CD4-positive, alpha-beta T cell treated with Interleukin-4 for 1 hour (primary cell): ENCODE results near the gene CTXN1.
"Not testable (repeated sequence)": the region's sequence is repeated elsewhere in the genome, so short reads cannot be mapped to it uniquely, and the experiment has no call there.

Experiments
- DNase-seq, 2 donors: peaks; one replicate each; pipeline ENCODE4 v3.0.0-alpha.2; 2020 to 2022

Gene CTXN1

GRCh38 chr19:7924651-7925170, 1.2 kb downstream of the CTXN1 start:
- no peak for DNase-seq

GRCh38 chr19:7924241-7924640, 1.7 kb downstream of the CTXN1 start:
- no peak for DNase-seq

- no peak for DNase-seq
These were observed 2.4 kb downstream of the CTXN1 start for GRCh38 chr19:7923295-7924191.

DNA sequence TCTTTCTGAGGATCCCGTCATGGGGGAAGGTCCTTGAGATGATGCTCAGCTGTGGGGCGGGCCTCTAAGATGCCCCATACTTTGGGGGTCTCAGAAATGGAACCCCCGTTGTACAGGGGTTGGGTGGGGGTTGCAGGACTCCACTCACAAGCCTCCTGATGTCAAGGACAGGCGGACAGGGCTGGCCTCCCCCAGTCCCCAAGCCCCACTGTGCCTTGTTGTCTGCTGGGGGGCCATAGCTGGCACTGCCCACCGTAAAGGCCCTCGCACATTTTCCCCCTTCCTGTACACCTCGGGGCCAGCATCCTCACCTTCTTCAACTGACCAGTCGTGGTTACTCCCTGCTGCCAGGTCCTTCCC, 3.1 kb downstream of the CTXN1 start:
- DNase-seq = no peak

DNA sequence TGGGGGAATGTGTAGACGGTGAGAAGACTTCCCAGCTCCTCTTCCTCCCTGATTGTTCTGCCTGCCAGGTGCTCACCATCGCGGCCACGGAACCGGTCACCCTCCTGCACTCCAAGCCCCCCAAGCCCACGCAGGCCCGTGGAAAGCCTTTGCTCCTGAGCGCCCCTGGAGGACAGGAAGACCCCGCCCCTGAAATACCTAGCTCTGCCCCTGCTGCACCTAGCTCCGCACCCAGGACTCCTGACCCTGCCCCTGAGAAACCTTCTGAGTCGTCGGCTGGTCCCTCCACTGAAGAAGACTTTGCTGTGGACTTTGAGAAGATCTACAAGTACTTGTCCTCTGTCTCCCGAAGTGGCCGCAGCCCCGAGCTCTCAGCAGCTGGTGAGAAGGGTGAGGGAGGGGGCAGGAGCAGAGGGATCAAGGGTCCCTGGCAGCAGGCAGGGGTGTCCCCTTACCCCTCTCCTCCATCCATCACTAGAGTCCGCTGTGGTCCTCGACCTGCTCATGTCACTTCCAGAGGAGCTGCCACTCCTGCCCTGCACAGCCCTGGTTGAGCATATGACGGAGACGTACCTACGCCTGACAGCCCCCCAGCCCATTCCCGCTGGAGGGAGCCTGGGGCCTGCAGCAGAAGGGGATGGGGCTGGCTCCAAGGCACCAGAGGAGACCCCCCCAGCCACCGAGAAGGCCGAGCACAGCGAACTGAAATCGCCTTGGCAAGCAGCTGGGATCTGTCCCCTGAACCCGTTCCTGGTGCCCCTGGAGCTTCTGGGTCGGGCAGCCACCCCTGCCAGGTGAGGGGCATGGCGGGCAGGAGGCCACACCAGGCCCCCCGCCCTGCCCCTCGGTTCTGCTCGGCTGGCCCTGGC, 3.7 kb downstream of the CTXN1 start:
- no peak for DNase-seq

GRCh38 chr19:7921302-7921966, 4.5 kb downstream of the CTXN1 start:
- no peak for DNase-seq

- peak; percentile 98 to 99 for DNase-seq
These were observed 5.2 kb downstream of the CTXN1 start for GRCh38 chr19:7920519-7921301.

DNA sequence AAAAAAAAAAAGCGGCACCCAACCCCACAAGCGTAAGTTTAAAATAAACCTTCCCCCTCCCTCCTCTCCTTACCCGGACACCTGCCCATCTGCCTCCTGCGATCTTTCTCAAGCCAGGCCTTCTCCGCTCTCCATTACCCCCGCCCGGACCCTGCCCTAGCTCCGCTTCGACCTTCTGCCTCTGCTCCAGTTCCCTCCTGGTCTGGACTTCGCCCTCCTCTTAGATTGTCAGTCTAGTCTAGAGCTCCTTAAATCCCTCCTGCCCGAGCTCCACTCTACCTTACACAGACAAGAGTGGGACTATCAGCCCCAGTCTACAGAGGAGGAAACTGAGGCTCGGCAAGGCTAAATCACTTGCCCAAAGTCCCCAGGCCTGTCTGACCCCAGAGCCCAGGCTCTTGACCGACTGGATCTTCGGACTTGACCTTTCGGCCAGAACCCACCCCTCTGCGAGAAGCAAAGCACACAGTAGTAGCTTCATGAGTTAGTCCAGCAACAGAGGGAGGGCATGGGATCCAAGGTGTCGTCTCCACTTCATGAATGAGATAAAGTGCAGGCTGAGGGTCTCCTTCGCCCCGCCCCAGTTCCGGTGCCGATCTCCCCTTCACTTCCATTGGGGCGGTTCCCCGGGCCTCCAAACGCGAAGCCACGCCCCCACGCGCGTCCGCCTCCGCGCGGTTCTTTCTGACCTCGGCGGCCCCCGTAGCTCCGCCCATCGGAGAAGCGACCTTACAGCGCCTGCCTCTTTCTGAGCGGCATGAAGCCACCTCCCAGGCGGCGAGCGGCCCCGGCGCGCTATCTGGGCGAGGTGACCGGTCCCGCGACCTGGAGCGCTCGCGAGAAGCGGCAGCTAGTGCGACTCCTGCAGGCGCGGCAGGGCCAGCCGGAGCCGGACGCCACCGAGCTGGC, 6.1 kb downstream of the CTXN1 start, which contains the start of gene SNAPC2:
SNAPC2 (plus strand) TSS at position 729 of the 909 bp plus-strand sequence; CDS start at position 758, 29 bp downstream.
- peak; percentile 97 for DNase-seq

DNA sequence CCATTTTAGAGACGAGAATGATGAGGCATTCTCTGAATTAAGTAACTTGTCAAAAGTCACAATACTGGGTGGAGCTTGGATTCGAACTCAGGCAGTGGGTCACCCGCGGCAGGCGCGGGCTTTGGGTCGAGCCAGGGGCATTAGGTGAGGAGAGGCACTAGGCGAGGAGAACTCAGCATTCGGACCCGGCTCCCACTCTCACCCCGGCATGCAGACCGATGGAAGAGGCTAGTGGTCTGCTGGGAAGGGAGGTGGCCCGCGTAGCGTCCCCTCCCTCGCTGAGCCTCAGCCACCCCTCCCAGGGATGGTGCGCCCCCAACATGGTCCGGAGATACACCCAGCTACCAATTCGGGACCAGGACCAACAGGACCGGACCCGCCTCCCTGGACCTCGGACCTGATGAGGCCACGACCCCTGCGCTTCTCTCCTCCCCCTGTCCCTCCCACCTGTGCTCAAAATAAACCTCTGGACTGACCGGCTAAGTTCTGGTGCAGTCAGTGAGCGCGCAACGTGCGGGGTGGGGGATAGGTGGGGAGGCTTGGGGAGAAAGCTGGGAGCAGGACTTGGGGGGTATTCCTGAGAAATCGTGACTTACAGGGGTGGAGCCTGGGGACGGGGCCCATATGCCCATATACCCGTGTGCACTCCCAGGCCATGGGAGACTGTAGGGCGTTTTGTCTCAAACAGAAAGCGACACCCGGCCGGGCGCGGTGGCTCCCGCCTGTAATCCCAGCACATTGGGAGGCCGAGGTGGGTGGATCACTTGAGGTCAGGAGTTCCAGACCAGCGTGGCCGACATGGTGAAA, 7.1 kb downstream of the CTXN1 start:
- no peak for DNase-seq

- DNase-seq = not testable (repeated sequence)
These were observed 7.8 kb downstream of the CTXN1 start for GRCh38 chr19:7918062-7918614.

- peak; percentile 61 for DNase-seq
These were observed 8.5 kb downstream of the CTXN1 start for GRCh38 chr19:7917267-7918061.

DNA sequence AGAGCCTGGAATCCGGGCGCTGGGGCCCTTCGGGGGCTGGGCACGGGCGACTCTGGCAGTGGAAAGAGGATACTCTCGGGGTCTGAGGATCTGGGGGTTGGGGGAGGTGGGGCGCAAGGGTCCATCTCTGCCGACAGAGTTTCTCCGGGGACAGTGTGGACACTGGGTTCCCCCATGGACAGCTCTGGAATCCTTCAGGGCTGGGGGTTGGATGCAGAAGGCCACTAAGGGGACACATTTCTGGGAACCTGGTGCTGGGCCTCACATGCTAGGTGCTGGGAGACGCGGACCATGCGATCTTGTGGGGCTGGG, 9.0 kb downstream of the CTXN1 start:
- DNase-seq = no peak

- peak; percentile 54 to 65 for DNase-seq
These were observed 9.6 kb downstream of the CTXN1 start for GRCh38 chr19:7916103-7916954.

DNA sequence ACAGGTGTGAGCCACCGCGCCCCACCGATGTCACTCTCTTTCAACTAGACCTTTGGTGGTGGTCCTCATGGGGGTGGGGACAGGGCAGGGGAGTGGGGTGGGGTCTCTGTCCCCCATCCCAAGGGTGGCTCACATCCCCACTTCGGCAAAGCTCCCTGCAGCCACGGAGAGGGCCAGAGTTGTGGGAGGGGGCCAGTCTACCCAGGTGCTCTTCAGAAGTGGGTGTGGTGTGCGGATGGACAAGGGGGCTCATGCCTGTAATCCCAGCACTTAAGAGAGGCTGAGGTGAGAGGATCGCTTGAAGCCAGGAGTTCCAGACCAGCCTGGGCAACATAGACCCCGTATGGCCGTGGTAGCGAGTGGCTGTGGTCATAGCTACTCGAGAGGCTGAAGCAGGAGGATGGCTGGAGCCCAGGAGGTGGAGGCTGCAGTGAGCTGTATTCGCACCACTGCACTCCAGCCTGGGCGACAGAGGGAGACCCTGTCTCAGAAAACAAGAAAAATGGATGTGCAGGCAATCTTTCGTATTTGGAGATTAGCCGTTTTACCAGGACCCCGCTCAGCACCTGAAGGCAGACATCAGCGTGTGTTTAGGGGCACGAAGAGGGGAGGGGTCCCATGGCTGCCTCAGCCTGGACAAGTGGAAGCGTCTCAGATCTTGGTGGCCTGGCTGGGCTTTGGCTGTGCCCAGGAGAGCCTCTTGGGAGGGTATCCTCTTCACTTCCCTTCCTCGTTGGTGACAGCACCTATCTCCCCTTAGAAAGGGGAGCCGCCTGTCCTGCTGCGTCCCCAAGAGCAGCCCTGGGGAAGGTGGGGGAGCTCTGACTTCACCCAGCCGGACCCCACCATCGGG, 10.5 kb downstream of the CTXN1 start:
- no peak for DNase-seq

DNA sequence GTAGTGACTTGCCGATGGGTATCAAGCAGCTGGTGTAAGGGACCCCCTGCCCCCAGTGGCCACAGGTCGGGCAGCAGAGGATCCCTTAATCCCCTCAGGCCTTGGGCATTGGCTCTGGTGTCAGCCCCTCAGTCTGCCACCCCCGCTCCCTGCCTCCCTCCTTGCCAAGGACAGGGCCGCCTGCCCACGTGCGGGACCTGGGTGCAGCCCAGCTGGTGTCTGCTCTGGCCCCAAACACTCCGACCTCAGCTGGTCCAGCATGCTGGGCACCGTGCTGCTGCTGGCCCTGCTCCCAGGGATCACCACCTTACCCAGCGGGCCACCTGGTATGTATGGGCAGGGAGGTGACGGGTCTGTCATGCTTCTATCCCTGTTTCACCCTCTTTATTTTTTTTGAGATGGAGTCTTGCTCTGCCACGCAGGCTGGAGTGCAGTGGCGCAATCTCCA, 11.3 kb downstream of the CTXN1 start, which contains the start of gene TGFBR3L:
TGFBR3L (plus strand) TSS at position 233 of the 448 bp plus-strand sequence.
- no peak for DNase-seq

- no peak for DNase-seq
These were observed 11.8 kb downstream of the CTXN1 start for GRCh38 chr19:7914099-7914498.

- DNase-seq = no peak
These were observed 12.3 kb downstream of the CTXN1 start for GRCh38 chr19:7913652-7914051.
